GM08714 (cell line): Measurements from ENCODE around the gene RMDN3.

Source experiments
- H3K4me3 ChIP-seq: fragments of 200-500 bp; sonication (Bioruptor generic); 2 replicates; pipeline ENCODE4 v1.5.1; 2014; ENCODE audit warnings: mild to moderate bottlenecking, low read length, inconsistent platforms
- ZNF274 ChIP-seq: IDR thresholded peaks from 2 replicates; pipeline ENCODE4 v1.6.1; 2012; ENCODE audit warnings: mild to moderate bottlenecking, low read depth, low read length

RMDN3 gene

GRCh38 chr15:40766906-40767837 is 12.1 kb upstream of the RMDN3 start:
- no peak overlapping the region for H3K4me3 ChIP-seq
- TF ChIP-seq ZNF274 = no peak

- no peak overlapping the region for H3K4me3 ChIP-seq
- TF ChIP-seq ZNF274 = no peak
These were observed 11.3 kb upstream of the RMDN3 start for GRCh38 chr15:40766194-40766815.

- peak overlapping the region; percentile 25; the same call in 1 of the 2 replicates for H3K4me3 ChIP-seq
- TF ChIP-seq ZNF274 = no peak
These were observed 9.6 kb upstream of the RMDN3 start for GRCh38 chr15:40764629-40765103.

GRCh38 chr15:40763801-40764628 is 9.0 kb upstream of the RMDN3 start, which contains the start of gene GCHFR:
Gene GCHFR, plus strand, starts transcription at chr15:40764068. Its CDS starts 113 bp downstream, at chr15:40764181.
- no peak for TF ChIP-seq ZNF274
- peak within 1 kb of the TSS; percentile 25; the same call in 1 of the 2 replicates for H3K4me3 ChIP-seq

GRCh38 chr15:40762919-40763800 is 8.1 kb upstream of the RMDN3 start:
- H3K4me3 ChIP-seq = peak overlapping the region; percentile 25; the same call in 1 of the 2 replicates
- TF ChIP-seq ZNF274 = no peak

GRCh38 chr15:40759961-40760360 is 4.9 kb upstream of the RMDN3 start:
- no peak for TF ChIP-seq ZNF274
- H3K4me3 ChIP-seq = no peak overlapping the region

- no peak overlapping the region for H3K4me3 ChIP-seq
- TF ChIP-seq ZNF274 = no peak
These were observed 1.9 kb upstream of the RMDN3 start for GRCh38 chr15:40756938-40757337.

GRCh38 chr15:40755812-40756208 is 756 bp upstream of the RMDN3 start:
- no peak for TF ChIP-seq ZNF274
- peak overlapping the region; percentile 61; the same call in 1 of the 2 replicates for H3K4me3 ChIP-seq

- peak overlapping the region; percentile 81 for H3K4me3 ChIP-seq
These were observed 526 bp downstream of the RMDN3 start for GRCh38 chr15:40754574-40754882.

GRCh38 chr15:40751745-40752144 is 3.3 kb downstream of the RMDN3 start:
- no peak overlapping the region for H3K4me3 ChIP-seq
- TF ChIP-seq ZNF274 = no peak

More at GRCh38 chr15:40754574-40754882, 526 bp downstream of the RMDN3 start:
- TF ChIP-seq ZNF274 = no peak

GRCh38 chr15:40750885-40751284 is 4.2 kb downstream of the RMDN3 start:
- no peak for TF ChIP-seq ZNF274

GRCh38 chr15:40749151-40749630 is 5.9 kb downstream of the RMDN3 start:
- no peak overlapping the region for H3K4me3 ChIP-seq
- no peak for TF ChIP-seq ZNF274

More at GRCh38 chr15:40750885-40751284, 4.2 kb downstream of the RMDN3 start:
- H3K4me3 ChIP-seq = no peak overlapping the region
